Measurements from ENCODE around the gene ABLIM3.

- peak in 10 of 12 donors; percentile 16 to 48 (median 38) for TF ChIP-seq CTCF (IDR thresholded peaks at IDR 0.05)
- TF ChIP-seq POLR2A (IDR thresholded peaks at IDR 0.05) = no peak
Measured at GRCh38 chr5:149264439-149265067, 123.3 kb downstream of the ABLIM3 start.
